IMR-90 (cell line): ENCODE results near the gene IL6. TPM values are rescaled to one million over a fixed set of nuclear protein-coding genes. Genes with fewer than 3 reads are reported as not detected.

ENCODE experiments used
- ATAC-seq: fragments of 200-7000 bp; cut with Tn5 transposase; 2 replicates; pipeline ENCODE4 v1.9.1; 2020; ENCODE audit warnings: low read depth, mild to moderate bottlenecking, moderate library complexity
- BruUV-seq: library from RNA; stranded (reverse); fragments of 400-500 nt; replicated peaks from 2 replicates; lab custom pipeline; 2021; lab: Mats Ljungman, UMichigan
- CTCF ChIA-PET: fragments of 300-600 bp; formaldehyde crosslinking; extraction: SDS; loops from one replicate; lab custom pipeline; 2021; ENCODE audit warnings: antibody characterized with exemption; lab: Yijun Ruan, JAX
- POLR2A ChIA-PET: fragments of 300-600 bp; sonication (Branson Sonifier 250); formaldehyde crosslinking; loops from one replicate; lab custom pipeline; 2022; ENCODE audit warnings: antibody characterized with exemption; ENCODE audit not compliant: unreplicated experiment; lab: Charles Lee
- DNase-seq: peaks from one replicate; pipeline ENCODE4 v3.0.0; 2013
- H2AFZ ChIP-seq: replicated peaks from 2 replicates; pipeline ENCODE3; 2013; ENCODE audit warnings: low read length, mild to moderate bottlenecking; ENCODE audit not compliant: poor library complexity
- H2AK5ac ChIP-seq: 2 replicates; pipeline ENCODE4 v1.6.1; 2013; ENCODE audit warnings: low read depth, low read length, inconsistent platforms
- H2AK9ac ChIP-seq: replicated peaks from 2 replicates; pipeline ENCODE3; 2013; ENCODE audit warnings: mild to moderate bottlenecking, low read depth, low read length, moderate library complexity; ENCODE audit not compliant: poor library complexity
- H2BK120ac ChIP-seq: 2 replicates; pipeline ENCODE4 v1.6.1; 2013; ENCODE audit warnings: low read depth, low read length, inconsistent platforms
- H2BK15ac ChIP-seq: 3 replicates; pipeline ENCODE4 v1.6.1; 2013; ENCODE audit warnings: low read depth, low read length, inconsistent platforms
- H2BK20ac ChIP-seq: 2 replicates; pipeline ENCODE4 v1.6.1; 2013; ENCODE audit warnings: low read depth, mild to moderate bottlenecking, inconsistent platforms, low read length, moderate library complexity
- H2BK5ac ChIP-seq: 2 replicates; pipeline ENCODE4 v1.6.1; 2013; ENCODE audit warnings: mild to moderate bottlenecking, low read depth, low read length, inconsistent platforms; ENCODE audit not compliant: poor library complexity, severe bottlenecking
- H3K14ac ChIP-seq: replicated peaks from 2 replicates; pipeline ENCODE4 v1.6.1; 2013; ENCODE audit warnings: low read depth, low read length, inconsistent platforms
- H3K18ac ChIP-seq: 2 replicates; pipeline ENCODE4 v1.6.1; 2013; ENCODE audit warnings: low read depth, low read length, control low read depth
- H3K23ac ChIP-seq: 2 replicates; pipeline ENCODE4 v1.6.1; 2013; ENCODE audit warnings: low read depth, low read length, inconsistent platforms
- H3K27ac ChIP-seq: 2 replicates; pipeline ENCODE4 v1.5.1; 2013; ENCODE audit warnings: mild to moderate bottlenecking, control low read depth, low read length; ENCODE audit not compliant: insufficient read depth
- H3K27me3 ChIP-seq: 2 replicates; pipeline ENCODE4 v1.6.1; 2013; ENCODE audit warnings: low read length; ENCODE audit not compliant: control insufficient read depth, insufficient read depth
- H3K36me3 ChIP-seq: 2 replicates; pipeline ENCODE4 v1.6.1; 2013; ENCODE audit warnings: low read length, mixed read lengths; ENCODE audit not compliant: control insufficient read depth, insufficient read depth
- H3K4ac ChIP-seq: 2 replicates; pipeline ENCODE4 v1.6.1; 2013; ENCODE audit warnings: low read depth, low read length, inconsistent platforms
- H3K4me1 ChIP-seq: 2 replicates; pipeline ENCODE4 v1.6.1; 2013; ENCODE audit warnings: low read length, mixed read lengths; ENCODE audit not compliant: control insufficient read depth, insufficient read depth
- H3K4me2 ChIP-seq: 2 replicates; pipeline ENCODE4 v1.6.1; 2013; ENCODE audit warnings: low read depth, mild to moderate bottlenecking, control low read depth, low read length, moderate library complexity
- H3K4me3 ChIP-seq: 2 replicates; pipeline ENCODE4 v1.5.1; 2013; ENCODE audit warnings: low read depth, mild to moderate bottlenecking, control low read depth, low read length, moderate library complexity; ENCODE audit not compliant: insufficient read depth
- H3K56ac ChIP-seq: 2 replicates; pipeline ENCODE4 v1.6.1; 2013; ENCODE audit warnings: low read length, inconsistent platforms; ENCODE audit not compliant: insufficient read depth; ENCODE audit errors: extremely low read depth
- H3K79me1 ChIP-seq, 2 experiments: 2 replicates each; pipeline ENCODE4 v1.6.1; 2013; ENCODE audit warnings: low read length in 2 of 2, inconsistent platforms in 1 of 2, low read depth in 1 of 2
- H3K9ac ChIP-seq: 2 replicates; pipeline ENCODE4 v1.6.1; 2013; ENCODE audit warnings: low read depth, low read length, control low read depth
- H3K9me1 ChIP-seq: 2 replicates; pipeline ENCODE4 v1.6.1; 2013; ENCODE audit warnings: low read length, inconsistent platforms; ENCODE audit not compliant: insufficient read depth
- H3K9me3 ChIP-seq: 2 replicates; pipeline ENCODE4 v1.6.1; 2013; ENCODE audit warnings: low read length; ENCODE audit not compliant: control insufficient read depth, insufficient read depth
- H4K20me1 ChIP-seq: 2 replicates; pipeline ENCODE4 v1.6.1; 2013; ENCODE audit warnings: low read length, inconsistent platforms; ENCODE audit not compliant: insufficient read depth
- H4K5ac ChIP-seq: 2 replicates; pipeline ENCODE4 v1.6.1; 2013; ENCODE audit warnings: mild to moderate bottlenecking, low read depth, low read length, control low read depth
- H4K8ac ChIP-seq, 2 experiments: 2 replicates each; pipeline ENCODE4 v1.6.1; 2013; ENCODE audit warnings: low read depth in 2 of 2, low read length in 2 of 2, control low read depth in 1 of 2, inconsistent platforms in 1 of 2
- H4K91ac ChIP-seq: 2 replicates; pipeline ENCODE4 v1.6.1; 2013; ENCODE audit warnings: low read depth, low read length, inconsistent platforms; ENCODE audit not compliant: insufficient read depth
- BHLHE40 ChIP-seq: fragments of 150-350 bp; IDR thresholded peaks from 2 replicates; pipeline ENCODE4 v1.6.1; 2016; ENCODE audit warnings: mild to moderate bottlenecking, low read depth, low read length
- CEBPB ChIP-seq: IDR thresholded peaks from 2 replicates; pipeline ENCODE4 v1.6.1; 2012; ENCODE audit warnings: low read depth, low read length, improper control_type of control experiment
- CHD1 ChIP-seq: IDR thresholded peaks from 2 replicates; pipeline ENCODE4 v1.6.1; 2012; ENCODE audit warnings: low read depth, low read length, improper control_type of control experiment
- CTCF ChIP-seq: conservative IDR thresholded peaks from 2 replicates; pipeline ENCODE4 v1.5.1; 2012; ENCODE audit warnings: mild to moderate bottlenecking, low read depth, low read length, improper control_type of control experiment
- ELK1 ChIP-seq: fragments of 150-350 bp; IDR thresholded peaks from 2 replicates; pipeline ENCODE4 v1.6.1; 2016; ENCODE audit warnings: low read depth, mild to moderate bottlenecking, low read length, moderate library complexity, borderline replicate concordance
- FOS ChIP-seq: fragments of 150-350 bp; IDR thresholded peaks from 2 replicates; pipeline ENCODE4 v1.6.1; 2016; ENCODE audit warnings: low read depth, low read length
- MAFK ChIP-seq: IDR thresholded peaks from 2 replicates; pipeline ENCODE4 v1.6.1; 2012; ENCODE audit warnings: low read depth, low read length, improper control_type of control experiment
- MAZ ChIP-seq: IDR thresholded peaks from 2 replicates; pipeline ENCODE4 v1.6.1; 2012; ENCODE audit warnings: low read depth, mild to moderate bottlenecking, low read length, improper control_type of control experiment, moderate library complexity, borderline replicate concordance
- MXI1 ChIP-seq: IDR thresholded peaks from 2 replicates; pipeline ENCODE4 v1.6.1; 2012; ENCODE audit warnings: low read depth, mild to moderate bottlenecking, low read length, moderate library complexity, borderline replicate concordance
- NFE2L2 ChIP-seq: fragments of 150-350 bp; IDR thresholded peaks from 2 replicates; pipeline ENCODE4 v1.6.1; 2016; ENCODE audit warnings: low read depth, mild to moderate bottlenecking, low read length
- POLR2A ChIP-seq: IDR thresholded peaks from 2 replicates; pipeline ENCODE4 v1.6.1; 2012; ENCODE audit warnings: mild to moderate bottlenecking, low read depth, low read length
- RAD21 ChIP-seq: IDR thresholded peaks from 2 replicates; pipeline ENCODE4 v1.6.1; 2012; ENCODE audit warnings: low read length, improper control_type of control experiment
- RCOR1 ChIP-seq: IDR thresholded peaks from 2 replicates; pipeline ENCODE4 v1.6.1; 2012; ENCODE audit warnings: mild to moderate bottlenecking, low read length, improper control_type of control experiment; ENCODE audit not compliant: insufficient replicate concordance
- RFX5 ChIP-seq: IDR thresholded peaks from 2 replicates; pipeline ENCODE4 v1.8.0; 2012; ENCODE audit warnings: low read depth, mild to moderate bottlenecking, low read length, moderate library complexity
- SMC3 ChIP-seq: fragments of 150-350 bp; IDR thresholded peaks from 2 replicates; pipeline ENCODE4 v1.6.1; 2016; ENCODE audit warnings: low read depth, mild to moderate bottlenecking, antibody characterized with exemption, low read length, moderate library complexity
- USF2 ChIP-seq: fragments of 150-350 bp; IDR thresholded peaks from 2 replicates; pipeline ENCODE4 v1.6.1; 2017; ENCODE audit warnings: mild to moderate bottlenecking, antibody characterized with exemption, low read length, low read depth
- WGBS, 2 experiments: methylation state at CpG; one replicate each; pipeline versions ENCODE4 v1.1.5 to v1.1.7; 2013; ENCODE audit warnings: missing lambda C conversion rate in 2 of 2; ENCODE audit not compliant: insufficient read length in 1 of 2; ENCODE audit errors: extremely low coverage in 2 of 2; 5-methylcytosine and 5-hydroxymethylcytosine counted together
- dilution Hi-C: fragments of 300-500 bp; cut with HindIII; formaldehyde crosslinking; loops from one replicate; pipeline ENCODE4 v1.14.3; 2018; ENCODE audit warnings: low sequenced_read_pairs; ENCODE audit not compliant: unreplicated experiment
- in situ Hi-C: fragments of 300-500 bp; cut with MboI; formaldehyde crosslinking; loops from 3 replicates; pipeline ENCODE4 v1.14.3; 2019; ENCODE audit warnings: low sequenced_read_pairs, inconsistent platforms, mixed read lengths
- intact Hi-C: fragments of 100-400 bp; cut with micrococcal nuclease; formaldehyde crosslinking; loops from 2 replicates; pipeline ENCODE4 v1.10.0; 2022
- polyA plus RNA-seq, 3 experiments: library from polyadenylated mRNA; depleted of rRNA; stranded (reverse); fragments of >200 nt; gene quantifications; 2 replicates each; pipeline ENCODE4 v1.2.3, GENCODE V29; 2012; ENCODE audit warnings: low replicate concordance in 1 of 3
- total RNA-seq: library from RNA; depleted of rRNA; stranded (reverse); fragments of >200 nt; gene quantifications from 2 replicates; pipeline ENCODE4 v1.2.3, GENCODE V29; 2012

IL6 gene
- total and polyA plus RNA-seq, 2 of the 4 experiments (the other 2 are of a cell fraction), result 15.2 to 50.8 TPM

GRCh38 chr7:22702516-22702915 is 24.5 kb upstream of the IL6 start:
- peak overlapping the region; percentile 8; the same call in 1 of the 2 replicates for H3K27ac ChIP-seq
- ChIA-PET POLR2A (no interaction called here), CTCF (interaction anchor here (1.0 kb wide), 1 partner anchor 24 kb away, joined by 3 read pairs; the partner anchor contains the start of gene IL6)
- H4K5ac ChIP-seq, result no peak overlapping the region
- no peak overlapping the region for H2BK15ac ChIP-seq
- H2AK5ac ChIP-seq, result no peak overlapping the region
- no peak overlapping the region for H3K9ac ChIP-seq
- no peaks in the 10 kb centered on the region for H4K20me1 ChIP-seq
- peaks cover 10% of the 10 kb centered on the region for H3K4me1 ChIP-seq
- no TSS peak for BruUV-seq
- dilution Hi-C loops, result no loop called here
- no peaks in the 10 kb centered on the region for H3K27me3 ChIP-seq
- H3K56ac ChIP-seq, result no peak overlapping the region
- peak overlapping the region; percentile 79 for H2BK5ac ChIP-seq
- no peaks in the 10 kb centered on the region for H3K9me1 ChIP-seq
- H2AFZ ChIP-seq, result no peak overlapping the region
- ATAC-seq, result peak; percentile 73
- H3K4me3 ChIP-seq, result no peak overlapping the region
- intact Hi-C loops, result no loop called here
- H2BK120ac ChIP-seq, result peak overlapping the region; percentile 47; the same call in 1 of the 2 replicates
- in situ Hi-C loops, result no loop called here
- H2AK9ac ChIP-seq, result peak overlapping the region; percentile 25
- no peak overlapping the region for H3K4me2 ChIP-seq
- TF ChIP-seq CHD1, result no peak
- no peak for TF ChIP-seq RAD21
- TF ChIP-seq RFX5, result no peak
- no peak for TF ChIP-seq CEBPB
- no peak for TF ChIP-seq CTCF
- no peak for TF ChIP-seq ELK1
- no peak for TF ChIP-seq NFE2L2
- TF ChIP-seq MAFK, result no peak
- no peak for TF ChIP-seq MAZ
- TF ChIP-seq POLR2A, result no peak
- TF ChIP-seq RCOR1, result no peak
- no peak for TF ChIP-seq MXI1
- no peak for TF ChIP-seq BHLHE40
- TF ChIP-seq USF2, result no peak
- no peak for TF ChIP-seq FOS
- no peak for TF ChIP-seq SMC3
- H3K4ac ChIP-seq, result no peak overlapping the region
- peak overlapping the region; percentile 43; the same call in 1 of the 2 replicates for H3K18ac ChIP-seq
- no peak overlapping the region for H4K8ac ChIP-seq
- H2BK20ac ChIP-seq, result no peak overlapping the region; the same call in 1 of the 2 replicates
- no peaks in the 10 kb centered on the region for H3K9me3 ChIP-seq
- peak overlapping the region; percentile 43; the same call in 1 of the 2 replicates for H4K91ac ChIP-seq
- peak; percentile 71 for DNase-seq
- H3K23ac ChIP-seq, result no peak overlapping the region
- no peaks in the 10 kb centered on the region for H3K36me3 ChIP-seq
- no CpG with 5 or more reads among the region's 4 CpGs for WGBS, 2 experiments
- no peak overlapping the region for H3K14ac ChIP-seq
- no peaks in the 10 kb centered on the region for H3K79me1 ChIP-seq
